Suppressor macrophage (primary cell): ENCODE measurements around the gene CALCA.
"Not testable (repeated sequence)": the region's sequence is repeated elsewhere in the genome, so short reads cannot be mapped to it uniquely, and the experiment has no call there.

Experiments used
- DNase-seq, 4 experiments: peaks; one replicate each; pipeline ENCODE4 v3.0.0-alpha.2; 2020 to 2022
- total RNA-seq, 17 experiments: gene quantifications; one replicate each; lab custom pipeline; 2026; ENCODE audit warnings: mixed read lengths in 6 of 17, inconsistent platforms in 3 of 17; lab: John Stamatoyannopoulos, UW

CALCA gene
- total RNA-seq: 0 to 2.3 (median 0) reads per million in 17 experiments

GRCh38 chr11:14971865-14972580 is at the start of gene CALCA:
TSS of gene CALCA (minus strand) at chr11:14972351. CDS start at chr11:14971192, 1,159 bp downstream.
- DNase-seq: no peak

GRCh38 chr11:15016200-15016599 is 44.0 kb upstream of the CALCA start:
- no peak for DNase-seq

- no peak for DNase-seq
These were observed 39.7 kb upstream of the CALCA start for GRCh38 chr11:15011776-15012345.

GRCh38 chr11:15010865-15011264 is 38.7 kb upstream of the CALCA start:
- DNase-seq: no peak

GRCh38 chr11:15006139-15006759 is 34.1 kb upstream of the CALCA start:
- peak; percentile 27 to 75 (median 50) for DNase-seq

GRCh38 chr11:14988133-14988532 is 16.0 kb upstream of the CALCA start:
- DNase-seq: not testable (repeated sequence)

GRCh38 chr11:14981507-14981906 is 9.4 kb upstream of the CALCA start:
- DNase-seq: no peak

GRCh38 chr11:14980854-14981253 is 8.7 kb upstream of the CALCA start:
- DNase-seq: no peak

GRCh38 chr11:14977101-14977880 is 5.1 kb upstream of the CALCA start:
- DNase-seq: no peak

- DNase-seq: no peak
These were observed 3.1 kb upstream of the CALCA start for GRCh38 chr11:14975252-14975587.

- peak; percentile 36 to 67 (median 48) for DNase-seq
These were observed 2.5 kb upstream of the CALCA start for GRCh38 chr11:14974515-14975251.

- peak in 1 of 4 experiments; percentile 9 for DNase-seq
These were observed 1.7 kb upstream of the CALCA start for GRCh38 chr11:14973621-14974514.

- DNase-seq: no peak
These were observed 687 bp upstream of the CALCA start for GRCh38 chr11:14972581-14973495.

- DNase-seq: peak; percentile 41 to 71 (median 44)
These were observed 2.2 kb downstream of the CALCA start for GRCh38 chr11:14969901-14970323.

- no peak for DNase-seq
These were observed 4.4 kb downstream of the CALCA start for GRCh38 chr11:14967581-14968243.

- no peak for DNase-seq
These were observed 16.0 kb downstream of the CALCA start for GRCh38 chr11:14956111-14956510.

- DNase-seq: no peak
These were observed 17.6 kb downstream of the CALCA start for GRCh38 chr11:14954581-14954980.

GRCh38 chr11:14953904-14954303 is 18.2 kb downstream of the CALCA start:
- no peak for DNase-seq

GRCh38 chr11:14949437-14950147 is 22.6 kb downstream of the CALCA start:
- no peak for DNase-seq
